ENCODE data around the gene CDC42EP4.

DNA sequence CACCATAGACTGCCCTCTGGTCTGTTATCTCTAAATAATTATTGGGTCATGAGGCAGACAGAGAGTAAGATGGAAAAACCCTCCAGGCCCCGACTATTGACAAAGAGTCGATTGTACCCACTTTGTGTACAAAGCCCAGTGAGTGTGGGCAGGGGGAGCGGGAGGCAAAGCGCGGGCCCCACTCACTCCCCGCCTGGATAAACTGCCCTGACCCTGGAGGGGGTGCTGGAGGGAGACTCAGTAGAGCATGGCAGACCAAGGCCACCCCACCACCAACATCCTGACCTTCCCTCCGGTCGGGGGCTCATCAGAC, 38.9 kb downstream of the CDC42EP4 start:
- no peak for TF ChIP-seq POLR2A (IDR thresholded peaks at IDR 0.05)
- TF ChIP-seq, protein P1, sequence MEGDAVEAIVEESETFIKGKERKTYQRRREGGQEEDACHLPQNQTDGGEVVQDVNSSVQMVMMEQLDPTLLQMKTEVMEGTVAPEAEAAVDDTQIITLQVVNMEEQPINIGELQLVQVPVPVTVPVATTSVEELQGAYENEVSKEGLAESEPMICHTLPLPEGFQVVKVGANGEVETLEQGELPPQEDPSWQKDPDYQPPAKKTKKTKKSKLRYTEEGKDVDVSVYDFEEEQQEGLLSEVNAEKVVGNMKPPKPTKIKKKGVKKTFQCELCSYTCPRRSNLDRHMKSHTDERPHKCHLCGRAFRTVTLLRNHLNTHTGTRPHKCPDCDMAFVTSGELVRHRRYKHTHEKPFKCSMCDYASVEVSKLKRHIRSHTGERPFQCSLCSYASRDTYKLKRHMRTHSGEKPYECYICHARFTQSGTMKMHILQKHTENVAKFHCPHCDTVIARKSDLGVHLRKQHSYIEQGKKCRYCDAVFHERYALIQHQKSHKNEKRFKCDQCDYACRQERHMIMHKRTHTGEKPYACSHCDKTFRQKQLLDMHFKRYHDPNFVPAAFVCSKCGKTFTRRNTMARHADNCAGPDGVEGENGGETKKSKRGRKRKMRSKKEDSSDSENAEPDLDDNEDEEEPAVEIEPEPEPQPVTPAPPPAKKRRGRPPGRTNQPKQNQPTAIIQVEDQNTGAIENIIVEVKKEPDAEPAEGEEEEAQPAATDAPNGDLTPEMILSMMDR (IDR thresholded peaks at IDR 0.05 in 4 of 5, conservative IDR thresholded peaks at IDR 0.05 in 1 of 5), result no peak
